Measurements from ENCODE around the gene ATG4A.

The ATG4A gene, protein sequence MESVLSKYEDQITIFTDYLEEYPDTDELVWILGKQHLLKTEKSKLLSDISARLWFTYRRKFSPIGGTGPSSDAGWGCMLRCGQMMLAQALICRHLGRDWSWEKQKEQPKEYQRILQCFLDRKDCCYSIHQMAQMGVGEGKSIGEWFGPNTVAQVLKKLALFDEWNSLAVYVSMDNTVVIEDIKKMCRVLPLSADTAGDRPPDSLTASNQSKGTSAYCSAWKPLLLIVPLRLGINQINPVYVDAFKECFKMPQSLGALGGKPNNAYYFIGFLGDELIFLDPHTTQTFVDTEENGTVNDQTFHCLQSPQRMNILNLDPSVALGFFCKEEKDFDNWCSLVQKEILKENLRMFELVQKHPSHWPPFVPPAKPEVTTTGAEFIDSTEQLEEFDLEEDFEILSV

GRCh38 chrX:108091264-108091877 lies at the start of gene ATG4A, which contains the start of gene PSMD10:
TSS of gene ATG4A (plus strand) at chrX:108091778. CDS start at chrX:108091827, 49 bp downstream.
TSS of gene PSMD10 (minus strand) at chrX:108091542. CDS start at chrX:108091520, 22 bp downstream.
- H3K27me3 ChIP-seq (ENCODE audit: insufficient read depth, insufficient read length): no peaks in the 10 kb centered on the region

GRCh38 chrX:108044554-108045256 lies 46.9 kb upstream of the ATG4A start, which contains the start of gene VSIG1:
TSS of gene VSIG1 (plus strand) at chrX:108045065. CDS start at chrX:108045131, 66 bp downstream.
- TF ChIP-seq ZNF274 (IDR thresholded peaks at IDR 0.05; ENCODE audit: low read depth, low read length) (no peak), YY1 (IDR thresholded peaks at IDR 0.05; ENCODE audit: insufficient read depth, insufficient read length) (no peak), SUZ12 (IDR thresholded peaks at IDR 0.05; ENCODE audit: extremely low read depth, insufficient read depth, insufficient read length) (no peak)
- Histone ChIP-seq H3K4me3 (ENCODE audit: insufficient read length, low read depth) (no peak within 1 kb of the TSS), H3K36me3 (ENCODE audit: insufficient read depth, insufficient read length, low read length) (no peaks in the 10 kb centered on the region), H3K9me3 (ENCODE audit: insufficient read depth, low read length) (no peaks in the 10 kb centered on the region), H3K27me3 (ENCODE audit: insufficient read depth, insufficient read length) (no peaks in the 10 kb centered on the region), H3K4me1 (ENCODE audit: insufficient read depth, insufficient read length) (no peaks in the 10 kb centered on the region), H3K9ac (ENCODE audit: insufficient read length, low read depth) (no peak within 1 kb of the TSS)
- no peak for DNase-seq (ENCODE audit: low read depth, low spot score)

More at GRCh38 chrX:108091264-108091877, at the start of gene ATG4A, which contains the start of gene PSMD10:
- Histone ChIP-seq H3K4me3 (ENCODE audit: insufficient read length, low read depth) (peak within 1 kb of the TSS; percentile 72), H3K36me3 (ENCODE audit: insufficient read depth, insufficient read length, low read length) (peaks cover 24% of the 10 kb centered on the region), H3K9ac (ENCODE audit: insufficient read length, low read depth) (peak within 1 kb of the TSS; percentile 91), H3K9me3 (ENCODE audit: insufficient read depth, low read length) (no peaks in the 10 kb centered on the region), H3K4me1 (ENCODE audit: insufficient read depth, insufficient read length) (no peaks in the 10 kb centered on the region)
- TF ChIP-seq SUZ12 (IDR thresholded peaks at IDR 0.05; ENCODE audit: extremely low read depth, insufficient read depth, insufficient read length) (no peak), ZNF274 (IDR thresholded peaks at IDR 0.05; ENCODE audit: low read depth, low read length) (no peak), YY1 (IDR thresholded peaks at IDR 0.05; ENCODE audit: insufficient read depth, insufficient read length) (no peak)
- peak; percentile 95 for DNase-seq (ENCODE audit: low read depth, low spot score)

DNA sequence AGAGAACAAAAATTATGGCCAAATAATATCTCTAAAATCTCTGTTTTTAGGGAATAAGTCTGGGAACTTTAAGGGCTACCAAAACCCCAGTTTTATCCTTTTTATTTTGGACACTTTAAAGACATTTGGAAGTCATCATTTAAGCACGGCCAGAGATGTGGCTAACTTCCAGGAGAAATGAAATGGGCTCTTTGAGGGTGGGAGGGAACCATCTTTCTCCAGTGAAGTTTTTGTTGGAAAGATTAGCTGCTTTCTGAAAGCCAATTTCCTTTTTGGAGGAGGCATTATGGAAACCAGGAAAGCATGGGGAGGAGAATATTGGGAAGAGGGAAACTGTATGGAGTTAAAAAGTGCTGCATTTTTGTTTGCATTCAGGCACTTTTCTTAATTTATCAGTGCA lies 41.9 kb upstream of the ATG4A start:
- H3K4me1 ChIP-seq (ENCODE audit: insufficient read depth, insufficient read length): no peaks in the 10 kb centered on the region
- H3K4me3 ChIP-seq (ENCODE audit: insufficient read length, low read depth): no peak overlapping the region
- H3K36me3 ChIP-seq (ENCODE audit: insufficient read depth, insufficient read length, low read length): no peaks in the 10 kb centered on the region
- no peaks in the 10 kb centered on the region for H3K27me3 ChIP-seq (ENCODE audit: insufficient read depth, insufficient read length)
- H3K9ac ChIP-seq (ENCODE audit: insufficient read length, low read depth): no peak overlapping the region
- TF ChIP-seq SUZ12 (IDR thresholded peaks at IDR 0.05; ENCODE audit: extremely low read depth, insufficient read depth, insufficient read length) (no peak), ZNF274 (IDR thresholded peaks at IDR 0.05; ENCODE audit: low read depth, low read length) (no peak)
- no peak for DNase-seq (ENCODE audit: low read depth, low spot score)
- H3K9me3 ChIP-seq (ENCODE audit: insufficient read depth, low read length): no peaks in the 10 kb centered on the region

GRCh38 chrX:108053218-108053617 lies 38.4 kb upstream of the ATG4A start:
- H3K4me3 ChIP-seq (ENCODE audit: insufficient read length, low read depth): no peak overlapping the region
- no peaks in the 10 kb centered on the region for H3K27me3 ChIP-seq (ENCODE audit: insufficient read depth, insufficient read length)
- no peak for TF ChIP-seq ZNF274 (IDR thresholded peaks at IDR 0.05; ENCODE audit: low read depth, low read length)
- no peak for TF ChIP-seq SUZ12 (IDR thresholded peaks at IDR 0.05; ENCODE audit: extremely low read depth, insufficient read depth, insufficient read length)
- TF ChIP-seq YY1 (IDR thresholded peaks at IDR 0.05; ENCODE audit: insufficient read depth, insufficient read length): no peak
- H3K36me3 ChIP-seq (ENCODE audit: insufficient read depth, insufficient read length, low read length): no peaks in the 10 kb centered on the region
- H3K9ac ChIP-seq (ENCODE audit: insufficient read length, low read depth): no peak overlapping the region
- H3K9me3 ChIP-seq (ENCODE audit: insufficient read depth, low read length): no peaks in the 10 kb centered on the region
- no peaks in the 10 kb centered on the region for H3K4me1 ChIP-seq (ENCODE audit: insufficient read depth, insufficient read length)
- no peak for DNase-seq (ENCODE audit: low read depth, low spot score)

GRCh38 chrX:108055546-108055945 lies 36.0 kb upstream of the ATG4A start:
- TF ChIP-seq SUZ12 (IDR thresholded peaks at IDR 0.05; ENCODE audit: extremely low read depth, insufficient read depth, insufficient read length) (no peak), ZNF274 (IDR thresholded peaks at IDR 0.05; ENCODE audit: low read depth, low read length) (no peak), YY1 (IDR thresholded peaks at IDR 0.05; ENCODE audit: insufficient read depth, insufficient read length) (no peak)
- DNase-seq (ENCODE audit: low read depth, low spot score): no peak
- Histone ChIP-seq H3K27me3 (ENCODE audit: insufficient read depth, insufficient read length) (no peaks in the 10 kb centered on the region), H3K4me1 (ENCODE audit: insufficient read depth, insufficient read length) (no peaks in the 10 kb centered on the region), H3K36me3 (ENCODE audit: insufficient read depth, insufficient read length, low read length) (no peaks in the 10 kb centered on the region), H3K4me3 (ENCODE audit: insufficient read length, low read depth) (no peak overlapping the region), H3K9ac (ENCODE audit: insufficient read length, low read depth) (no peak overlapping the region), H3K9me3 (ENCODE audit: insufficient read depth, low read length) (no peaks in the 10 kb centered on the region)

DNA sequence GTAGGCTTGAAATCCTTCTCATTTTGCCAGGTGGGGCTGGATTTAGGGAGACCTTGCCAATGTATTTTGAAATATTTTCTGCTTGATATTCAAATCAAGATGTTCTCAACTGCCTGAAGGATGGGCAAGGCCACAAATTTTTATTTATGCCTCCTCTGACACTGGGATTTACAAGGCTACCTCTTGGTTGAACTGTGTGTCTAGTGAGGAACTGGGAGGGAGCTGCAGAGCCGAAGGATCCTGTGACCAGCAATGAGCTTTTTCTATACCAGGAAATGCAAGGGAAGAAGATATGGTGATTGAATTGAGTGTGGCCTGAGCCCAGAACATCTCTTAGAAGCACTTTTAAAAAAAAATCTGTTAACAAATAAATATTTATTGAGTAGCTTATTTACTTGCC lies 31.8 kb upstream of the ATG4A start:
- H3K27me3 ChIP-seq (ENCODE audit: insufficient read depth, insufficient read length): no peaks in the 10 kb centered on the region
- TF ChIP-seq YY1 (IDR thresholded peaks at IDR 0.05; ENCODE audit: insufficient read depth, insufficient read length) (no peak), ZNF274 (IDR thresholded peaks at IDR 0.05; ENCODE audit: low read depth, low read length) (no peak), SUZ12 (IDR thresholded peaks at IDR 0.05; ENCODE audit: extremely low read depth, insufficient read depth, insufficient read length) (no peak)
- H3K4me3 ChIP-seq (ENCODE audit: insufficient read length, low read depth): no peak overlapping the region
- H3K4me1 ChIP-seq (ENCODE audit: insufficient read depth, insufficient read length): no peaks in the 10 kb centered on the region
- H3K9me3 ChIP-seq (ENCODE audit: insufficient read depth, low read length): no peaks in the 10 kb centered on the region
- no peaks in the 10 kb centered on the region for H3K36me3 ChIP-seq (ENCODE audit: insufficient read depth, insufficient read length, low read length)
- H3K9ac ChIP-seq (ENCODE audit: insufficient read length, low read depth): no peak overlapping the region
- no peak for DNase-seq (ENCODE audit: low read depth, low spot score)

All from NT2/D1 (cell line).